22Rv1 (cell line): ENCODE data around the gene ABL2.
A peak's percentile ranks its signal among the peaks of the same experiment; 100 is the strongest.

Experiments
- H3K27ac ChIP-seq: fragments of 450-650 bp; 2 replicates; pipeline ENCODE4 v1.5.1; 2017
- CTCF ChIP-seq: fragments of 450-650 bp; IDR thresholded peaks from 2 replicates; pipeline ENCODE4 v1.5.1; 2017; ENCODE audit warnings: mild to moderate bottlenecking
- ZFX ChIP-seq: fragments of 450-650 bp; IDR thresholded peaks from 2 replicates; pipeline ENCODE4 v1.6.1; 2017; ENCODE audit warnings: antibody characterized with exemption, borderline replicate concordance

ABL2 gene

GRCh38 chr1:179119513-179119912, 110.0 kb downstream of the ABL2 start:
- H3K27ac ChIP-seq, result no peak overlapping the region
- TF ChIP-seq ZFX (no peak), CTCF (no peak)

GRCh38 chr1:179115181-179115580, 114.3 kb downstream of the ABL2 start:
- no peak overlapping the region for H3K27ac ChIP-seq
- TF ChIP-seq CTCF (no peak), ZFX (no peak)

- H3K27ac ChIP-seq, result no peak overlapping the region
- TF ChIP-seq ZFX (no peak), CTCF (no peak)
These were observed 120.8 kb downstream of the ABL2 start for GRCh38 chr1:179108644-179109043.

- no peak overlapping the region for H3K27ac ChIP-seq
- TF ChIP-seq CTCF (no peak), ZFX (no peak)
These were observed 121.5 kb downstream of the ABL2 start for GRCh38 chr1:179107706-179108629.

GRCh38 chr1:179105393-179105792, 124.1 kb downstream of the ABL2 start:
- TF ChIP-seq ZFX (no peak), CTCF (peak; percentile 62)
- H3K27ac ChIP-seq, result no peak overlapping the region

GRCh38 chr1:179104611-179105250, 124.7 kb downstream of the ABL2 start:
- no peak overlapping the region for H3K27ac ChIP-seq
- TF ChIP-seq CTCF, result no peak

- no peak for TF ChIP-seq CTCF
- no peak for TF ChIP-seq ZFX
- H3K27ac ChIP-seq, result no peak overlapping the region
These were observed 125.5 kb downstream of the ABL2 start for GRCh38 chr1:179103999-179104398.
